ENCODE results near the gene ABCA13.

GRCh38 chr7:48150086-48150485 lies 21.2 kb upstream of the ABCA13 start:
- TF ChIP-seq POLR2A (IDR thresholded peaks at IDR 0.05; ENCODE audit: low read depth, low read length) (no peak), POLR2AphosphoS5 (IDR thresholded peaks at IDR 0.05; ENCODE audit: low read depth, low read length) (no peak)

All from GM12892 (cell line).